Measurements from ENCODE around the gene KIF7. TPM values are rescaled to one million over a fixed set of nuclear protein-coding genes. Genes with fewer than 3 reads are reported as not detected.

KIF7 gene
- total and polyA plus RNA-seq, 9 donors = 5.0 to 9.1 (median 7.1) TPM

DNA sequence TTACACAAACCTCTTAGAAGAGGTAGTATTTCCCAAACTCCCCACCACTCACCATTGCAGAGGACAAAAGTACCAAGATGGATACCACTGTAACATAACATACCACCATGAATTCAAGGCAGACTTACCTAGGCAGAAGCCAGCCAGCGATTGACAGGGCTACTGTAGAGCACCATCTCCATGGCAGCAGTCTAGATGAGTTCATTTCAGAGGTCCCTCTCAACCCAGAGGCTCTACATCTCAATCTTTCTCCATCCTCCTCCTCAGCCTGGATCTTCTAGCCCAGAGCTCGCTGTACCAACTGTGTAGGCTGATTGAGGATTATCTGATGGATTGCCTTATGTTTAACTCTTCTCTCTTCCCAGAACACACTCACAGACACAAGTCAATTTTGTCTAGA, 25.9 kb upstream of the KIF7 start:
- H3K4me1 ChIP-seq (ENCODE audit: control insufficient read depth, insufficient read depth, low read length) = no peaks in the 10 kb centered on the region
- 83% methylated on average over 1 of the region's 2 CpGs for WGBS (ENCODE audit: insufficient coverage)
- no peak for DNase-seq
- no peak overlapping the region for H3K4me3 ChIP-seq (ENCODE audit: low read length)
- peaks cover 6% of the 10 kb centered on the region for H3K36me3 ChIP-seq (ENCODE audit: control insufficient read depth, insufficient read depth, low read length)
- H3K27ac ChIP-seq (ENCODE audit: low read length) = no peak overlapping the region
- no peaks in the 10 kb centered on the region for H3K27me3 ChIP-seq (ENCODE audit: control insufficient read depth, insufficient read depth, low read length)
- H3K9me3 ChIP-seq (replicated peaks; ENCODE audit: control insufficient read depth, low read depth, low read length) = no peaks in the 10 kb centered on the region

DNA sequence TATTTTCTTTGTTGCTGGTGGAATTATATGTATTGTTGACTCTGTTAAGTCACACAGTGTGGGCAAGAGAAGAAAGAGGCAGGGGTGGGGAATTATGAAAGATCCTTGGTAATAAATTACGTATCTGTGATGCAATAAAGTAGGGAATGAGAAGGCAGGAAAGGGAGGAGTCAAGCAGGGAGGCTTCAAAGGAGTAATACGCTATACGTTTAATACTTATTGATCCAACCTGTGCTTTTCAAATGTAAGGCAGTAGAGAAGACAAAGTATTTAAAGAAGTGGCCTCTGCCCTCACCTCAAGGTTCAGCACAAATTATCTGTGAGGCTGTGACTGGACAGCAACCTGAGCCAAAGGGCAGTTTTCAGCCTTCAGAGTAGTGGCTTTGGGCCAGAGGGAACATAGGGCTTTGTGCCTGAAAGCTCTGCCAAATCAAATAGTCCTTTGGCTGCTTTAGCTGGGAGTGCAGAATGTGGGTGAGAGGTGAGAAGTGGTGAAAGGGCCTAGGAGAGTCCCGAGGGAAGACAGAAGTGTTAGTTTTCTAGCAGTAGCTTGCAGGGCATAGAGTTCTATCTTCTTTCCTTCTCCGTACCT, 25.1 kb upstream of the KIF7 start:
- Histone ChIP-seq H3K4me3 (ENCODE audit: low read length) (no peak overlapping the region), H3K27me3 (ENCODE audit: control insufficient read depth, insufficient read depth, low read length) (no peaks in the 10 kb centered on the region), H3K9me3 (replicated peaks; ENCODE audit: control insufficient read depth, low read depth, low read length) (no peaks in the 10 kb centered on the region), H3K27ac (ENCODE audit: low read length) (no peak overlapping the region), H3K36me3 (ENCODE audit: control insufficient read depth, insufficient read depth, low read length) (peaks cover 6% of the 10 kb centered on the region), H3K4me1 (ENCODE audit: control insufficient read depth, insufficient read depth, low read length) (no peaks in the 10 kb centered on the region)
- no peak for DNase-seq
- 60% methylated on average over 1 of the region's 5 CpGs for WGBS (ENCODE audit: insufficient coverage)

GRCh38 chr15:89679212-89679611, 23.9 kb upstream of the KIF7 start, which contains the start of gene PLIN1:
Gene PLIN1 (minus strand): TSS chr15:89679367. CDS start chr15:89677489, 1,878 bp downstream.
- Histone ChIP-seq H3K27ac (ENCODE audit: low read length) (no peak within 1 kb of the TSS), H3K9me3 (replicated peaks; ENCODE audit: control insufficient read depth, low read depth, low read length) (no peaks in the 10 kb centered on the region), H3K27me3 (ENCODE audit: control insufficient read depth, insufficient read depth, low read length) (no peaks in the 10 kb centered on the region), H3K4me1 (ENCODE audit: control insufficient read depth, insufficient read depth, low read length) (no peaks in the 10 kb centered on the region), H3K4me3 (ENCODE audit: low read length) (no peak within 1 kb of the TSS), H3K36me3 (ENCODE audit: control insufficient read depth, insufficient read depth, low read length) (peaks cover 6% of the 10 kb centered on the region)
- DNase-seq = no peak
- 67% methylated on average over 2 of the region's 2 CpGs for WGBS (ENCODE audit: insufficient coverage)

GRCh38 chr15:89677381-89677780, 22.1 kb upstream of the KIF7 start:
- Histone ChIP-seq H3K27me3 (ENCODE audit: control insufficient read depth, insufficient read depth, low read length) (no peaks in the 10 kb centered on the region), H3K9me3 (replicated peaks; ENCODE audit: control insufficient read depth, low read depth, low read length) (no peaks in the 10 kb centered on the region), H3K4me1 (ENCODE audit: control insufficient read depth, insufficient read depth, low read length) (no peaks in the 10 kb centered on the region), H3K4me3 (ENCODE audit: low read length) (no peak overlapping the region), H3K36me3 (ENCODE audit: control insufficient read depth, insufficient read depth, low read length) (no peaks in the 10 kb centered on the region), H3K27ac (ENCODE audit: low read length) (no peak overlapping the region)
- WGBS (ENCODE audit: insufficient coverage) = no CpG with 5 or more reads among the region's 1 CpG
- DNase-seq = no peak

DNA sequence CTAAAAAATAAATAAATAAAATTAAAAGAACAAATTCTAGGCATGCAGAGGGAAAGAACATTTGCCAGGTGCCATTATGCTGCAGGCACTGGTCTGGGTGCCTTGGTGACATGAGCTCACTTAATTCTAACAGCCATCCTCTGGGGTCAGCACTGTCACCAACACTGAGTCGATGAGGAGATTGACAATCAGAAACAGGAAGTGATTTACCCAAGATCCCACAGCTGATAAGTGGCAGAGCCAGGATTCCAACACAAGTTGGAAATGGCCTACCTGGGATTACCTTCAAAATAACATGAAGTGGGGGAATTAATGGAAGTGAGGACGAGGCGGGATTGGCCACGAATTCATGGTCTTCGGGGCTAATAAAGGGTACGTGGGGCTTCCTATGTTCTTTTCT, 20.3 kb upstream of the KIF7 start:
- Histone ChIP-seq H3K9me3 (replicated peaks; ENCODE audit: control insufficient read depth, low read depth, low read length) (no peaks in the 10 kb centered on the region), H3K27ac (ENCODE audit: low read length) (no peak overlapping the region), H3K4me1 (ENCODE audit: control insufficient read depth, insufficient read depth, low read length) (no peaks in the 10 kb centered on the region), H3K4me3 (ENCODE audit: low read length) (no peak overlapping the region), H3K36me3 (ENCODE audit: control insufficient read depth, insufficient read depth, low read length) (no peaks in the 10 kb centered on the region), H3K27me3 (ENCODE audit: control insufficient read depth, insufficient read depth, low read length) (no peaks in the 10 kb centered on the region)
- no peak for DNase-seq
- WGBS (ENCODE audit: insufficient coverage) = no CpG with 5 or more reads among the region's 6 CpGs

DNA sequence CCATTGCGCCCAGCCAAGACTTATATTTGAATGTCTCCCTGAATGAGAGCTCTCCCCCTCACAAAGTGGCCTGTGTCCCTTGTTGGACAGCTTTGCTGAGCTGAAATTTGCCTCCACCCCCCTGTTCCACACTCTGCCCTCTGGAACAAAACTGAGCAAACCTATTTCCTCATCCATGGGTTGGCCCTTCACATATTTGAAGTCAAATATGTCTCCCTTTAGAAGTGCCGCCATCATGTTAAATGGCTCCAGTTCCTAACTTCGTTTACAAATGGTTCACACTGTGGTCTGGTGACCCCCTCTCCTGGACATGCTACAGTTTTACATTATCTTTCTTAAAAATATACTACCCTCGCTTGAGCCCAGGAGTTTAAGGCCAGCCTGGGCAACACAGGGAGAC, 19.3 kb upstream of the KIF7 start:
- WGBS (ENCODE audit: insufficient coverage) = 73% methylated on average over 3 of the region's 4 CpGs
- H3K4me3 ChIP-seq (ENCODE audit: low read length) = no peak overlapping the region
- no peaks in the 10 kb centered on the region for H3K4me1 ChIP-seq (ENCODE audit: control insufficient read depth, insufficient read depth, low read length)
- no peak for DNase-seq
- no peak overlapping the region for H3K27ac ChIP-seq (ENCODE audit: low read length)
- H3K27me3 ChIP-seq (ENCODE audit: control insufficient read depth, insufficient read depth, low read length) = no peaks in the 10 kb centered on the region
- H3K36me3 ChIP-seq (ENCODE audit: control insufficient read depth, insufficient read depth, low read length) = no peaks in the 10 kb centered on the region
- no peaks in the 10 kb centered on the region for H3K9me3 ChIP-seq (replicated peaks; ENCODE audit: control insufficient read depth, low read depth, low read length)

DNA sequence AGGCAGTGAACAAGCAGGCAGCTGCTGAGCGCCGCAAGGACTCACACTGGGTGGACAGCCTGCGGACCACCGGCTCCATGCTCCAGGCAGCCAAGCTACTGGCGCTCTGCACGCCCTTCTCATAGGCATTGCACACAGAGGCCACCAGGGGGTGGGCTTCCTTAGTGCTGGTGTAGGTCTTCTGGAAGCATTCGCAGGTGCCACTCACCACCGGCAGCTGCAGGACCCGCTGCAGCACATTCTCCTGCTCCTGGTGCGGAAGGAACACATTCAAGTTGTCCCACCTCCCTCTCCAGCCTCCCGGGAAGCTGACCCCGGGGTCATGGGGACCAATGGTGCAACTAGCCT, 17.9 kb upstream of the KIF7 start:
- H3K9me3 ChIP-seq (replicated peaks; ENCODE audit: control insufficient read depth, low read depth, low read length) = no peaks in the 10 kb centered on the region
- no peak overlapping the region for H3K4me3 ChIP-seq (ENCODE audit: low read length)
- H3K36me3 ChIP-seq (ENCODE audit: control insufficient read depth, insufficient read depth, low read length) = no peaks in the 10 kb centered on the region
- no peak for DNase-seq
- 70% methylated on average over 5 of the region's 12 CpGs for WGBS (ENCODE audit: insufficient coverage)
- no peak overlapping the region for H3K27ac ChIP-seq (ENCODE audit: low read length)
- H3K27me3 ChIP-seq (ENCODE audit: control insufficient read depth, insufficient read depth, low read length) = no peaks in the 10 kb centered on the region
- no peaks in the 10 kb centered on the region for H3K4me1 ChIP-seq (ENCODE audit: control insufficient read depth, insufficient read depth, low read length)

- Histone ChIP-seq H3K27me3 (ENCODE audit: control insufficient read depth, insufficient read depth, low read length) (no peaks in the 10 kb centered on the region), H3K4me3 (ENCODE audit: low read length) (no peak overlapping the region), H3K9me3 (replicated peaks; ENCODE audit: control insufficient read depth, low read depth, low read length) (no peaks in the 10 kb centered on the region), H3K36me3 (ENCODE audit: control insufficient read depth, insufficient read depth, low read length) (no peaks in the 10 kb centered on the region), H3K4me1 (ENCODE audit: control insufficient read depth, insufficient read depth, low read length) (no peaks in the 10 kb centered on the region), H3K27ac (ENCODE audit: low read length) (no peak overlapping the region)
- 74% methylated on average over 11 of the region's 12 CpGs for WGBS (ENCODE audit: insufficient coverage)
- DNase-seq = peak; percentile 63
Measured at GRCh38 chr15:89672221-89673164, 17.2 kb upstream of the KIF7 start.

GRCh38 chr15:89671687-89672086, 16.4 kb upstream of the KIF7 start:
- 28% methylated on average over 2 of the region's 4 CpGs for WGBS (ENCODE audit: insufficient coverage)
- H3K27ac ChIP-seq (ENCODE audit: low read length) = no peak overlapping the region
- no peaks in the 10 kb centered on the region for H3K27me3 ChIP-seq (ENCODE audit: control insufficient read depth, insufficient read depth, low read length)

GRCh38 chr15:89670971-89671560, 15.8 kb upstream of the KIF7 start:
- Histone ChIP-seq H3K4me1 (ENCODE audit: control insufficient read depth, insufficient read depth, low read length) (peaks cover 2% of the 10 kb centered on the region), H3K27ac (ENCODE audit: low read length) (no peak overlapping the region), H3K9me3 (replicated peaks; ENCODE audit: control insufficient read depth, low read depth, low read length) (no peaks in the 10 kb centered on the region), H3K36me3 (ENCODE audit: control insufficient read depth, insufficient read depth, low read length) (no peaks in the 10 kb centered on the region), H3K27me3 (ENCODE audit: control insufficient read depth, insufficient read depth, low read length) (no peaks in the 10 kb centered on the region), H3K4me3 (ENCODE audit: low read length) (no peak overlapping the region)
- 69% methylated on average over 8 of the region's 12 CpGs for WGBS (ENCODE audit: insufficient coverage)
- DNase-seq = no peak

More at GRCh38 chr15:89671687-89672086, 16.4 kb upstream of the KIF7 start:
- Histone ChIP-seq H3K36me3 (ENCODE audit: control insufficient read depth, insufficient read depth, low read length) (no peaks in the 10 kb centered on the region), H3K4me3 (ENCODE audit: low read length) (no peak overlapping the region), H3K9me3 (replicated peaks; ENCODE audit: control insufficient read depth, low read depth, low read length) (no peaks in the 10 kb centered on the region), H3K4me1 (ENCODE audit: control insufficient read depth, insufficient read depth, low read length) (no peaks in the 10 kb centered on the region)
- no peak for DNase-seq
